Activated CD8-positive, alpha-beta memory T cell treated with anti-CD3 and anti-CD28 coated beads for 24 hours (primary cell): ENCODE measurements around the gene P2RX6.
A peak's percentile ranks its signal among the peaks of the same experiment; 100 is the strongest.

Experiments used
- DNase-seq: peaks from one replicate; pipeline ENCODE4 v3.0.0-alpha.2; 2020

Gene P2RX6

GRCh38 chr22:21015466-21016006 lies 571 bp downstream of the P2RX6 start:
- no peak for DNase-seq

GRCh38 chr22:21016644-21017420 lies 1.9 kb downstream of the P2RX6 start:
- no peak for DNase-seq

- DNase-seq, result no peak
These were observed 3.3 kb downstream of the P2RX6 start for GRCh38 chr22:21018314-21018713.

- no peak for DNase-seq
These were observed 6.0 kb downstream of the P2RX6 start for GRCh38 chr22:21020802-21021429.

GRCh38 chr22:21022507-21022906 lies 7.5 kb downstream of the P2RX6 start:
- no peak for DNase-seq

- no peak for DNase-seq
These were observed 8.1 kb downstream of the P2RX6 start for GRCh38 chr22:21022955-21023614.

GRCh38 chr22:21025266-21025665 lies 10.3 kb downstream of the P2RX6 start:
- peak; percentile 71 for DNase-seq

- DNase-seq, result no peak
These were observed 11.1 kb downstream of the P2RX6 start for GRCh38 chr22:21025763-21026755.

- DNase-seq, result no peak
These were observed 12.1 kb downstream of the P2RX6 start for GRCh38 chr22:21026783-21027692.

- no peak for DNase-seq
These were observed 13.6 kb downstream of the P2RX6 start for GRCh38 chr22:21028277-21029251.

GRCh38 chr22:21029486-21030025 lies 14.6 kb downstream of the P2RX6 start:
- DNase-seq, result no peak

GRCh38 chr22:21030032-21030431 lies 15.1 kb downstream of the P2RX6 start:
- DNase-seq, result no peak

GRCh38 chr22:21030621-21031544 lies 15.9 kb downstream of the P2RX6 start:
- DNase-seq, result no peak

- no peak for DNase-seq
These were observed 16.6 kb downstream of the P2RX6 start for GRCh38 chr22:21031545-21032036.

GRCh38 chr22:21032037-21032867 lies 17.3 kb downstream of the P2RX6 start, which contains the start of gene SLC7A4:
TSS of gene SLC7A4 (minus strand) at chr22:21032561. CDS start at chr22:21031812, 749 bp downstream.
- DNase-seq, result peak; percentile 67

GRCh38 chr22:21032868-21033688 lies 18.1 kb downstream of the P2RX6 start:
- no peak for DNase-seq
